Measurements from ENCODE around the gene SLC28A1.

Gene SLC28A1

DNA sequence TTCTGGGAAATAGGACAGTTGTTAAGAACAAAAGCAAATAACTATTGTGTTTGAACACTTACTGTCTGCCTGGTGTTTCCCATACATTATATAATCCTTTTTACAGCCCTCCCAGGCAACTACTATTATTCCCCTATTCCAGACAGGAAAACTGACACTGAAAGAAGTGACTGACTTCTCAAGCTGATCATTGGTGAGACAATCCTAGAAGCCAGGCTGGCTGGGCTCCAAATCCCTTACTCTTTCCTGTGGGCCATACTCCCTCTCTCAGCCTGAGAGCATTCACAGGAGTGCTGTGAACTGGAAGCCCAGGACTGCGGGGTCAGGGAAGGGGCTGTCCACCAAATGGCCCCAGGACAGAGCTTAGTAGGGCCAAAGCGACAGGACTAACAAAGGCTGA is 58.0 kb downstream of the SLC28A1 start:
- in situ Hi-C loops (cut with HindIII; ENCODE audit: low pct_ligation_motif_present, low sequenced_read_pairs): no loop called here
- no peak overlapping the region for H3K27ac ChIP-seq
- TF ChIP-seq, protein P1, sequence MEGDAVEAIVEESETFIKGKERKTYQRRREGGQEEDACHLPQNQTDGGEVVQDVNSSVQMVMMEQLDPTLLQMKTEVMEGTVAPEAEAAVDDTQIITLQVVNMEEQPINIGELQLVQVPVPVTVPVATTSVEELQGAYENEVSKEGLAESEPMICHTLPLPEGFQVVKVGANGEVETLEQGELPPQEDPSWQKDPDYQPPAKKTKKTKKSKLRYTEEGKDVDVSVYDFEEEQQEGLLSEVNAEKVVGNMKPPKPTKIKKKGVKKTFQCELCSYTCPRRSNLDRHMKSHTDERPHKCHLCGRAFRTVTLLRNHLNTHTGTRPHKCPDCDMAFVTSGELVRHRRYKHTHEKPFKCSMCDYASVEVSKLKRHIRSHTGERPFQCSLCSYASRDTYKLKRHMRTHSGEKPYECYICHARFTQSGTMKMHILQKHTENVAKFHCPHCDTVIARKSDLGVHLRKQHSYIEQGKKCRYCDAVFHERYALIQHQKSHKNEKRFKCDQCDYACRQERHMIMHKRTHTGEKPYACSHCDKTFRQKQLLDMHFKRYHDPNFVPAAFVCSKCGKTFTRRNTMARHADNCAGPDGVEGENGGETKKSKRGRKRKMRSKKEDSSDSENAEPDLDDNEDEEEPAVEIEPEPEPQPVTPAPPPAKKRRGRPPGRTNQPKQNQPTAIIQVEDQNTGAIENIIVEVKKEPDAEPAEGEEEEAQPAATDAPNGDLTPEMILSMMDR (IDR thresholded peaks at IDR 0.05; ENCODE audit: low read depth, low read length, missing control alignments): no peak
- no peaks in the 10 kb centered on the region for H3K27me3 ChIP-seq (replicated peaks)
- no peak overlapping the region for H3K4me3 ChIP-seq (ENCODE audit: low read depth, low read length)
- DNase-seq: no peak
- H3K36me3 ChIP-seq (replicated peaks): no peaks in the 10 kb centered on the region

DNA sequence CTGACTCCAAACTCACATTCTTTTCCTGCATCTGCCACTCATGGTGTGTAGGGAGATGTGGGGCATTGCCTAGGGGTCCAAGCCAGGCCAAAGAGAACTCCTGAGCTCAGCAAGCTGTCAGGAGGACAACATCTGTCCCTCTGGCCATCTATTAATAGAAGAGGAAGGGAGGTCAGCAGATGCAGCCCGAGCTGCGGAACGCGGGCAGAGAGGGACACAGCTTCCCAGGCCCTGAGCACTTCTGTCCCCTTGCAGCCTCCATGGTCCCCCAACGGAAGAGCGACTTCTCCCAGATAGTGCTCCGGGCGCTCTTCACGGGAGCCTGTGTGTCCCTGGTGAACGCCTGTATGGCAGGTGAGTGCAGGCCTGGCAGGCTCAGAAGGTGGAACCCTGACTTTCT is 59.8 kb downstream of the SLC28A1 start:
- TF ChIP-seq, protein P1 (IDR thresholded peaks at IDR 0.05; ENCODE audit: low read depth, low read length, missing control alignments): no peak
- in situ Hi-C loops (cut with HindIII; ENCODE audit: low pct_ligation_motif_present, low sequenced_read_pairs): no loop called here
- Histone ChIP-seq H3K36me3 (replicated peaks) (no peaks in the 10 kb centered on the region), H3K27me3 (replicated peaks) (no peaks in the 10 kb centered on the region), H3K27ac (no peak overlapping the region), H3K4me3 (ENCODE audit: low read depth, low read length) (no peak overlapping the region)
- no peak for DNase-seq

DNA sequence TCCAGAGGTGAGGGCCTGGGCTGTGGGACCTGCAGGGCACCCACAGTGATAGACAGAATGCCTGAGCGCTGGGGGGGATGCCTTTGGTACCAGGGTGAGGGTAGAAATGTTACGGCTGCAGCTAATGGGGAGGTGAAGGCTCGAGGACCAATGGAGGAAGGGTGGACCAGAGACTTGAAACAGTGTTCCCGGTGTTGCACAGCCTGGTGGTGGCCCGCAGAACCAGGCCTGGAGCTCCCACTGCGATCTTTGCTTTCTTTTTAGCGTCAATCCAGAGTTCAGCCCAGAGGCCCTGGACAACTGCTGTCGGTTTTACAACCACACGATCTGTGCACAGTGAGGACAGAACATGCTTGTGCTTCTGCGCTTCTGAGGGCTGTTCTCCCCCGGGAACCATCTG is 60.4 kb downstream of the SLC28A1 start:
- in situ Hi-C loops (cut with HindIII; ENCODE audit: low pct_ligation_motif_present, low sequenced_read_pairs): no loop called here
- H3K4me3 ChIP-seq (ENCODE audit: low read depth, low read length): no peak overlapping the region
- no peaks in the 10 kb centered on the region for H3K27me3 ChIP-seq (replicated peaks)
- no peak for DNase-seq
- TF ChIP-seq, protein P1 (IDR thresholded peaks at IDR 0.05; ENCODE audit: low read depth, low read length, missing control alignments): no peak
- no peak overlapping the region for H3K27ac ChIP-seq
- H3K36me3 ChIP-seq (replicated peaks): no peaks in the 10 kb centered on the region

DNA sequence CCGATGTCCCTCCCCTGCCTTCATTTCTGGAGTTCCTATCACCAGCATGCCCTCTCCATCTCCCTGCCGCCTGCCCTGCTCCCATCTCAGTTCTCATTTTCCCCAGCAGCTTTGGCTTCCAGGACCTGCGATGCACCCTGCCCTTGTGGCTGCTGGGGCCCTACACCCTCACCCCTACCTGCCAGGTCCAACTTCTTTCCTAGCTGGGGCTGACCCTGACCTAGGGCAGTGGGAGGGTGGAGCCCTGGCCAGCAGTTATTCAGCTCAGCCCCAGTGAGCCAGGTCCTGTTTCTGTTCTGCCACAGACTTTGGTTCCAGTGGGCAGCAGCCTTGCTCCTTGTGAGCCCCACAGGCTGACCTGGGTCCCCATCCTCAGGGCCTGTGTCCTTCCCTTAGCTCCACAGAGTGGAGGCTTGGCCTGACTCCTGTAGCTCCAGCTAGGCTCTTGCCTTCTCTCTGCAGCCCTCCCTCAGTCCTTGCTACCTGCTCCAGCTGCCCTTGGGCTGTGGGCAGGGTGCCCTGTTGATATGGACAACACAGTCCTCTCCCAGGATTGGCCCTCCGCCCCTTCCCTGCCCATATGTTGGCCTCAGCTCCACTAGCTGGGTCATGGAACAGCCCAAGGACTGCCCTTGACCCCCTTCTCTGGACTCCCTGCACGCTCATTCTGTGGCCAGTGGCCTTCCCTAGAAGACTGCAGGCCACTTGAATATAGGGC is 62.5 kb downstream of the SLC28A1 start:
- in situ Hi-C loops (cut with HindIII; ENCODE audit: low pct_ligation_motif_present, low sequenced_read_pairs): no loop called here
- DNase-seq: no peak
- Histone ChIP-seq H3K36me3 (replicated peaks) (no peaks in the 10 kb centered on the region), H3K4me3 (ENCODE audit: low read depth, low read length) (no peak overlapping the region), H3K27me3 (replicated peaks) (no peaks in the 10 kb centered on the region), H3K27ac (no peak overlapping the region)
- TF ChIP-seq, protein P1 (IDR thresholded peaks at IDR 0.05; ENCODE audit: low read depth, low read length, missing control alignments): no peak

DNA sequence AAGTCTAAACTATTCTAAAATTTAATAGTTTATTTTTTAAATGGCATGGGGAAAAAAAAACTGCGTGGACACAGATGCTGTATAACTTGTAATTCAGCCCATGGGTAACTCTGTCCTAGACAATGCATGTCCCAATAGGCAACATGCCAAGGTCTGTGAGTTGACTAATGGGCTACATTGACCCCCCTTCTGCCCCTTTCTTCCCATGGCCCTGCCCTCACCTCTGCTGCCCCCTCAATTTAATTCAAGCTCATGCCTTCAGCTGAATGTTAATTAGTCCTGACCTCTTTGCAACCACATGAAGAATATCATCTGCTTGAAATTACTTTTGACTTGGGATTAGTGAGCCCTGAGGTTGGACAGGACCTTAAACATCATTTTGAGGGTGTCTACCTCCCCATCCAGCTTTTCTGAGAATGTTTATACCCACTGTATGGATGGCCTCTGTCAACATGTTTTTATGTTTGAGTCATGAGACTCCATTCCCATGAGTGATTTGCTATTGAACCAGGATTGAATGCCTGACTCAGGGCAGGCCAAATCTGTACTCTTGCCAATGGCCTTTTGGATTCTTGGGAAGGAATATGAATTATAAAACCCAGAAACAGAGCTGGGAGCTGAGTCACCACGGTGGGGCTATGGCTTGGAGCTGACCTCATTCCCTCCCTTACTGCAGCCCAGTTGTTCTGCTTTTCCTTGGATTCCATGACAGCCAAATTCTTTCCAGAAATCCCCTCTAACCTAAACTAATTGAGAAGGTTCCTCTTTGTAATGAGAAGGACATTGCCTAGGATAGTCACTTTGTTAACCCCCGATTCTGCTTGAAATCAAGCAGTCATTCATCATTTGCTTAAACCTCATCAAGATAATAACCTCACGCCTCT is 63.7 kb downstream of the SLC28A1 start:
- TF ChIP-seq, protein P1 (IDR thresholded peaks at IDR 0.05; ENCODE audit: low read depth, low read length, missing control alignments): no peak
- peak; percentile 92 for DNase-seq
- Histone ChIP-seq H3K4me3 (ENCODE audit: low read depth, low read length) (no peak overlapping the region), H3K27me3 (replicated peaks) (no peaks in the 10 kb centered on the region), H3K27ac (peak overlapping the region; percentile 85), H3K36me3 (replicated peaks) (no peaks in the 10 kb centered on the region)
- in situ Hi-C loops (cut with HindIII; ENCODE audit: low pct_ligation_motif_present, low sequenced_read_pairs): no loop called here
